KG1 (cell line): ENCODE measurements around the gene NCBP1.
"Not testable (repeated sequence)": the region's sequence is repeated elsewhere in the genome, so short reads cannot be mapped to it uniquely, and the experiment has no call there.

ENCODE experiments used
- DNase-seq: peaks from one replicate; lab custom pipeline; 2025; lab: John Stamatoyannopoulos, UW

The NCBP1 gene

DNA sequence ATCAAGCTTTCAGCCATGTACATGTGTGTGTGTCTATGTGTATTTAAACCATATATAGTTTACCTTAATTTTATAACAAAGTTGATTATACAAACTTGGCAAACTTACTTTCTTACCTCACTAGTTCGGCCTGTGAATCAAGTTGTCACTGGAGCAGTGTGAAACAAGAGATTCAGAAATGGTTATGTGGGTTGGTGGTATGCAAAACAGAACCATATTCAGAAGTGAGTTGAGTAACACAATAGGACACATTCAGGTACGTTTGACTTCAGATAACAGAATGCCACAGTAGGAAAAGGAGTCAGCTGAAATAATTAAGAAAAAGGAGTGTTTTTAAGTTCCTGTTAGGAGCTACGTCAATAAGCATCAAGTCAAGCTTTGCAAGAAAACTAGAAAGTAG is 42.0 kb downstream of the NCBP1 start:
- DNase-seq: no peak

- no peak for DNase-seq
These were observed 48.6 kb downstream of the NCBP1 start for GRCh38 chr9:97682242-97682641.

- no peak for DNase-seq
These were observed 55.0 kb downstream of the NCBP1 start for GRCh38 chr9:97688654-97689053.

DNA sequence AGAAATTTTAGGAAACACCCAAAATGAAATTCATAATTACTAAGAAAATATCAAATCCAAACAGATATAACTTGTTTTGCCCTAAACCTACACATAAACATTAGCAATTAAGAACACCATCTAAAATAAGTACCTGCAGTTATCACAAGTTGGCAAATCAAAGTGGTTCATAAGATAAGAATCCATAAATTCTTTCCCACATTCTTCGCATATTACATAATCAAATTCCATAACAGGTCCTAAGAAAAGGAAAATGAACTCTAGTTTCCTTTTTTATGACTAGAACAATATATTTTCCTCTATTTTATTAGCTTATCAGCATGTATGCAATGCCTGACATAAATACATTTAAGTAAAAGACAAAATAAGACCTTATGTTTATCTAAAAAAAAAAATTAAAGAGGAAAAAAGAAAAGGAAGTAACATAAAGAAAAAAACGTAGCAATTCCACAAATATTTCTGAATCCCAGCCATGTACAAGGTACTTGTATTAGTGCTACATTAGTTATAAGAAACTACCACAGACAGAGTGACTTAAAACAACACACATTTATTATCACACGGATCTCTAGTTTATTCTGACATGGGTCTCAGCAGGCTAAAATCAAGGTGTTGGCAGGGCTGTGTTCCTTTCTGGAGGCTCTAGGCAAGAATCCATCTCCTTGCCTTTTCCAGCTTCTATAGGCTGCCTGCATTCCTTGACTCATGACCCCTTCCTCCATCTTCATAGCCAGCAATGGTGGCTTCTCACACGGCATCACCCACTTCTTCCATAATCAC is 56.0 kb downstream of the NCBP1 start:
- no peak for DNase-seq

DNA sequence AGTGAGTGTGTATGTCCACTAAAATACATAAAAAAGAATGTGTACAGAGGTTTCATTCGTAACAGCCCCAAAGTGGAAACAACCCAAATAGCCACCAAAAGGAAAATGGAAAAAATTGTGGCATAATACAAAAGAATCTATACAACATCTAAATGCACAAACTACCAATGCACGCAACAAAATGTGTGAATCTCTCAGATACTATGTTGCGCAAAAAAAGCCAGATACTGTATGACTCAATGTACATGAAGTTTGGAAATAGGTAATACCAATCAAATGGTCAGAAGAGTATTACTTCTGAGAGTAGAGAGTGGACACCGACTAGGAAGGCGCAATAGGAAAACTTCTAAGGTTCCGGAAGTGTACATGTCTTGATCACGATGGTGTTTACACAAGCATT is 61.1 kb downstream of the NCBP1 start:
- DNase-seq: no peak

DNA sequence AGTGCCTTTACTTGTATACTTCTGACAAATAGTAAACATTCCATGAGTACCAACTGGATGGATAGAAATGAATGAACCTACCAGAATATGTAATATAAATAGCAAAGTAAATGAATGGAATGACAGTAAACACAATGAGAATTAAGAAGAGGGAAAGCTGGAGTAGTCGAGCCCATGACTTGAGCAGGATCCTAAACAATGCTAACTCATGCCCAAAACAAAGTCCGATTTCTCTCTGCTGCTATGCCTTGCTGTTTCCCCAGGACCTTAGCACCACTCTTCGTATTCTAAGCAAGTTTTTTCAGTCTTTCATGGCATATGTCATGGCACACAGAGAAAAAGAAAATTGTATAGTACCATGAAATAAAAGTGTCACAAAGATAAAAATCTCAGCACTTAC is 61.8 kb downstream of the NCBP1 start:
- no peak for DNase-seq

- no peak for DNase-seq
These were observed 62.6 kb downstream of the NCBP1 start for GRCh38 chr9:97695995-97696802.

GRCh38 chr9:97696803-97697601 is 63.4 kb downstream of the NCBP1 start, which contains the start of gene XPA:
XPA (minus strand) TSS chr9:97697340; CDS start chr9:97697292, 48 bp downstream.
- peak; percentile 96 for DNase-seq

DNA sequence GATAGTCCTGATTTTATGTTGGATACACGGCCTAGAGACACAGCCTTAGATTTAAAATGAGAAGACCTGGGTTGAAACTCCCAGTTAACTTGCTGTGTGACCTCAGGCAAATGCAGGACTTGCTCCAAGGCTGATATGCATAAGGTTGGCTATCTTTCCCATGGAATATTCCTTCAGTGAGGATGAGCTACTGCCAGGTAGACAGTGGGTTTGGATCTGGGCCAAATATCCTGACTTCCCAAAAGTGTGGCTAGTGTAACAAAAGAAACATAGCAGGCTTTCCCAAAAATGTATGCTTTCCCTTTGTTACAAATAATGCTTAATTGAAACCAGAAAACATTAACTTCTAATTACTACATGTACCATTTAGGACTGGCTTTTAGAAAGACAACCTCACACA is 64.2 kb downstream of the NCBP1 start:
- no peak for DNase-seq

DNA sequence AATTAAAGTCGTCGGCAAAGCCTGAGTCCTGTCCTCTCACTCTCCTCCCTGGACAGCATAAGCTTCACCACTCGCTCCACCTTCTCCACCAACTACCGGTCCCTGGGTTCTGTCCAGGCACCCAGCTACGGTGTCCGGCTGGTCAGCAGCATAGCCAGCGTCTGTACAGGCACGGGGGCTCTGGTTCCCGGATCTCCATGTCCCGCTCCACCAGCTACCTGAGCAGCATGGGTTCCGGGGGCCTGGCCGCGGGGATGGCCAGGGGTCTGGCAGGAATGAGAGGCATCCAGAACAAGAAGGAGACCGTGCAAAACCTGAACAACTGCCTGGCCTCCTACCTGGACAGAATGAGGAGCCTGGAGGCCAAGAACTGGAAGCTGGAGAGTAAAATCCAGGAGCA is 65.2 kb downstream of the NCBP1 start:
- no peak for DNase-seq

GRCh38 chr9:97699281-97699680 is 65.7 kb downstream of the NCBP1 start:
- DNase-seq: not testable (repeated sequence)

DNA sequence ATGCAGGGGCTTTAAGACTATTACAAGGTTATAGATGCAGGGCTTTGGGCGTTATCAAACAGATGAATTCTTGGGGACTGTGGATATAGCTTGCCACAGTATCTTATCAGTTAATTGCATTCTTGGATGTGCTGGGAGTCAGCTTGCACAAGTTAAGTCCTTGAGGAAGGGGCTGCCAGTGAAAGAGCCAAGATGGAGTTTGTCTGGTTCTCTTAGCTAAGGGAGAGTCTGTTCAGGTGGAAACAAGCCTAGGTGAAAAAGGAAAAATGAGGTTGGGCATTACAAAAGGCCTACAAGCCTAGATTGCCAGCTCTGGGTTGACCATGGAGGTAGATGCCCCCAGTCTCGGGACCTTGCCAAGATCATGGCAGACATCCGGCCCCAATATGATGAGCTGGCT is 66.2 kb downstream of the NCBP1 start:
- DNase-seq: not testable (repeated sequence)

DNA sequence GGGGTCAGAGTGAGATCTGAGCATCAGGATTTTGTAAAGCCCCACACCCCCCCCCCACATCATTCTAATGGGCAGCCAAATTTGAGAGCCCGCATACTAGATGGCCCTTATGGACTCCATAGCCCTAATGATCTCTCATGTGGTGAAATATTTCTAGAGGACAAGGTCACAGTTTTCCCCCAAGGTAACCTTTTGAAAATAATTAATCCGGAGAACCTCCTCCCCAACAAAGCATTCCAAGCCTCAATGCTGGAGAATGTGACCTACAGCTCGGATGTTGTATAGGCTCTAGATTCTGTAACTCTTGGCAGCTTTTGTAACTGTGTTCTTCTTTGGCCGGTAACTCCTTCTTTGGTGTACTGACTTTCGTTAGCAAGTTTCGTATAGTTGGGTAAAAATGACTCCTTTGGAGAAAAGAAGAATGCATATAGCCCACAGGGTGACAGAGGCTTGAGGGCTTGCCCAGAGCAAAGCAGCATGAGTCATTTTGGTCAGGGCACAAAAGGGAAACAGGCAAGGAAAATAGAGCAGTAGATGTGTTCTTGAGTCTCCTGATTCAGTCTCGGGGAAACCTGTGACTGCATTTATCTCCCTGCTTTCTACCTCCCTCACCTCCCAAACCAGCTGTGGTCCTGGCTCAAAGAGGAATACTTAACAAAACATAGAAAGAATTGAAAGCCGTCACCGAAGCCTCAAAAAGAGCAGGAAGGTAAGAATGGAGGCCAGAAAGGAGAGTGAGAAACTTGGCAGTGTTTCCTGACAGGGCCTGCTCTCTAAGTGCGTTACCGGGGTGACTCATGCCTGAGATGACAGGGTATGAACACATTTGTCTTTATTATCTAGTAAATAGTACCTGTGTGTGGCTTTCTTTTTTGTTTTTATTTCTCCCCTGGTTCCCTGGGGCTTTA is 70.1 kb downstream of the NCBP1 start:
- DNase-seq: no peak

DNA sequence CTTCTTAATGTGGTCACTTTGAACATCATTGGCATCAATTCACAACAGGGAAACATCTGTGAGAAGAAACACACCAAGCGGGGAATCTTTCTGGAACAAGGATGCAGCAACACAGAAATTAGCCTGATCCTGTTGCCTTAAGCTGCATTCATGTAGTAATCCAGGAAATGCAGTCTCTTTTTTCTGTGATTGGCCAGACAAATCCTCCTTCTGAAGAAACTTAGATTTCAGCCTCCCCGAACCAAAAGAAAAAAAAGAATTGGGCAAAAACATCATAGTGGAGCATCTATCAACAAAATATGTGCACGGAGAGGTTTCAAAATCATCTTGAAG is 70.7 kb downstream of the NCBP1 start:
- DNase-seq: no peak

- no peak for DNase-seq
These were observed 71.2 kb downstream of the NCBP1 start for GRCh38 chr9:97704851-97705250.

DNA sequence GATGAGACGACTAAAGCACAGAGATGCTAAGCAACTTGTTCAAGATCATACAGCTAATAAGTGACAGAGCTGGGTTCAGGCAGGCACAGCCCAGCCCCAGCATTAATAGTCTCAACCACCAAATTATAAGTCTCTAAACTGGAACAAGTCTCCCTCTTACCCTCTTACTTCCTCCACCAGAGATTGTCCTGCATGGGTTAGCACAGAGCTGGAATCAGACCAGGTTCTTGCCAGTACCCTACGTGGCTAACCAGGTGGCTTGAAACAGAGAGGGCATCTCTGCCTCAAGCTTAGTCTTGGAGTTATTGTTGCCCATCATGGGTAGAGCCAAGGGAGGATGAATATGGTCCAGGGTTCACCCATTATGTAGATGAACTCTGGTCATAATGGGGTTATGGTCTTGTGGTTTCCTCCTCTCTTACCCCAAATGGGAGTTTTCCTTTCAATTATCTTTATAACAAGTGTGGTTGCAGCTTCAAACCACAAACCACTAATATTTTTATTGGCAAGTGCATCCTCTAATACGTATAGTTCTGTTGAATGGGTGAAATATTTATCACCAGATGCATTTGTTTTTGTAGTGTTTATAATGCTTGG is 71.8 kb downstream of the NCBP1 start:
- no peak for DNase-seq

DNA sequence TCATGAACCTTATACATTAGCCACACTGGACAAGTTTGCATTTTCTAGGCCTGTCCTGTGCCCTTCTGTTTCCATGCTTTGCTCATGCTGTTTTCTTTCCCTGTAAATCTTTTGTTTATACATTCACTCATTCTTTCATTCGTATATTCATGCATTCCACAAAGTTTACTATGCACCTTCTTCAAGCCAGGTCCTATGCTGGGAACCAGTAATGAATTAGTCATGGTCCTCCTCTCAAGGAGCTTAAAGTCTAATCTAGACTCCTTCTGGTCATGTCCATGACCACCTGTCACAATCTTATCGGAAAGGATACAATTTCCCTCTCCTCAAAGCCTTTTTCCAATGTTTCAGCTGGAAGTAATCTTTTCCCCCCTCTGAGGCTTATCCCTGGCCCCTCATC is 72.6 kb downstream of the NCBP1 start:
- DNase-seq: no peak

DNA sequence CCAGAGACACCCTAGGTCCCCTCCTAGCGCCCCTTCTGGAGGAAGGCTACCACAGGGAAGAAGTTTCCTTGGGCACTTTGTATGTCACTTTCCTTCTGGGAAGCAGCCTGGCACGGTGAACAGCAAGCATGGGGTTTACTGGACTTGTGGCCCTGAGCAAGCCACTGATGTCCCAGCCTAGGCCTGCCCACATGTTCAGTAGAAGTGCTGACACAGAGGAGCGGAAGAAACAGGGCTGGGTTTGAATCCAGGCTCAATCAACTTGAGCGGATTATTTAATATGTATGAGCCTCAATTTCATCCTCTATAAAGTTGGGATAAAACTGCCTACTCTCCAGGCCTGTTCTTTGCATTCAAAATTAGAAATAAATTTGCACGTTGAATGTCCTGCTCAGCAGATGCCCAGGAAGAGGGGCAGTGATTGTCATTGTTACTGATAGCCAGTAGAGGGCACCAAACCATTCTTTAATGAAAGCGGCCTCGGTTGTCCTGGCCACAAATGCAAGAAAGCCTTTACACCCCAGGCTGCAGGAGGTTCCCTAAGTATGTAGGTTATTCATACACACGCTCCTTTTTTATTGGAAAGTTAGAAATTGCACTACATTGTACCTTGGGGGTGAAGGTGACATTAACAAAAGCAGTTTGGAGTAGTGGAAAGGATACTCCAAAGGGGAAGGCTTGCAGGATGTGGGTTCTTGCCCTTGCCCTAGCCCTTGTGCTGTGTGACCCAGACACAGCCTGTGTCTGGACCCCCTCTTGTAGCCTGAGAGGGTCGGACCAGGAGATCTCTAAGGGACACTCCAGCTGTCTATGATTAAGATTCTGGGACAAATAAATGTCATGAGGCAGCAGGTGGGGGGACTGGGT is 77.0 kb downstream of the NCBP1 start:
- peak; percentile 57 for DNase-seq

GRCh38 chr9:97711223-97711626 is 77.6 kb downstream of the NCBP1 start:
- DNase-seq: no peak

DNA sequence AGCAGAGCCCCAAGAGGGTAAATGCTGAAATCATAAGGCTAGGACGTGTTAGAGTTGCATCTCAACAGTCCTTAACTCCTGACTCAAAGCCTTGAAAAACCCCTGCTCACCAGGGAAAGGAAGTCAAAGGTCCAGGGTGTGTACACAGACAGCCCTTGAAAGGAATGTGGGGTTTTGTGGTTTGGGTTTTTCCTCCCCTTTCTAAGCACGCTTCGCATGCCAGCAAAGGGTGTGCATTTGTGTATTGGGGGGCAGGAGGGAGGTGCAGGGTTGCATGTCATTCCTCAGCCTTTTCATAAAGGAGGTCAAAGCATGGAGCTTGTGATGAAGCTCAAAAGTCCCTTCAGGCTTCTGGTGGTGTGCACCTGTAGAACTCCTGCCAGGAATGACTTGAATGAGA is 80.8 kb downstream of the NCBP1 start:
- DNase-seq: peak; percentile 16
